GM23248 (cell line): ENCODE measurements around the gene HK1. TPM values are rescaled to one million over a fixed set of nuclear protein-coding genes. Genes with fewer than 3 reads are reported as not detected.

Source experiments
- DNase-seq: peaks from one replicate; pipeline ENCODE4 v3.0.0-alpha.2; 2015
- H2AFZ ChIP-seq: fragments of 200-600 bp; sonication (generic); 2 replicates; pipeline ENCODE4 v1.6.1; 2016; ENCODE audit warnings: antibody characterized with exemption
- H3F3A ChIP-seq: fragments of 200-600 bp; sonication (generic); 2 replicates; pipeline ENCODE4 v1.6.1; 2016; ENCODE audit warnings: mild to moderate bottlenecking, antibody characterized with exemption, mixed run types; ENCODE audit not compliant: insufficient read depth
- H3K27ac ChIP-seq: fragments of 200-600 bp; sonication (generic); 2 replicates; pipeline ENCODE4 v1.5.1; 2016; ENCODE audit warnings: mild to moderate bottlenecking
- H3K27me3 ChIP-seq: fragments of 200-600 bp; sonication (generic); replicated peaks from 2 replicates; pipeline ENCODE4 v1.6.1; 2016; ENCODE audit warnings: mild to moderate bottlenecking; ENCODE audit not compliant: insufficient read depth
- H3K36me3 ChIP-seq: fragments of 200-600 bp; sonication (generic); 2 replicates; pipeline ENCODE4 v1.6.1; 2016; ENCODE audit warnings: low read depth, mild to moderate bottlenecking
- H3K4me1 ChIP-seq: fragments of 200-600 bp; sonication (generic); 2 replicates; pipeline ENCODE4 v1.6.1; 2016; ENCODE audit warnings: mild to moderate bottlenecking; ENCODE audit not compliant: insufficient read depth
- H3K4me2 ChIP-seq: fragments of 200-600 bp; sonication (generic); one replicate; pipeline ENCODE4 v1.6.1; 2016; ENCODE audit warnings: mild to moderate bottlenecking; ENCODE audit not compliant: unreplicated experiment
- H3K4me3 ChIP-seq: fragments of 200-600 bp; sonication (generic); 2 replicates; pipeline ENCODE4 v1.5.1; 2016; ENCODE audit warnings: mild to moderate bottlenecking
- H3K79me2 ChIP-seq: fragments of 200-600 bp; sonication (generic); 2 replicates; pipeline ENCODE4 v1.6.1; 2016; ENCODE audit warnings: mild to moderate bottlenecking; ENCODE audit not compliant: insufficient read depth
- H3K9ac ChIP-seq: fragments of 200-600 bp; sonication (generic); 2 replicates; pipeline ENCODE4 v1.6.1; 2016; ENCODE audit warnings: mild to moderate bottlenecking
- H3K9me2 ChIP-seq: fragments of 200-600 bp; sonication (generic); 2 replicates; pipeline ENCODE4 v1.6.1; 2016; ENCODE audit warnings: mixed run types, mild to moderate bottlenecking, moderate library complexity; ENCODE audit not compliant: insufficient read depth
- H3K9me3 ChIP-seq: fragments of 200-600 bp; sonication (generic); one replicate; pipeline ENCODE4 v1.6.1; 2017; ENCODE audit warnings: low read depth
- H4K20me1 ChIP-seq: fragments of 200-600 bp; sonication (generic); 2 replicates; pipeline ENCODE4 v1.6.0; 2016; ENCODE audit not compliant: insufficient read depth
- EZH2 ChIP-seq: fragments of 200-600 bp; sonication (generic); IDR thresholded peaks from 2 replicates; pipeline ENCODE4 v1.6.1; 2018; ENCODE audit warnings: antibody characterized with exemption, mild to moderate bottlenecking; ENCODE audit not compliant: insufficient read depth, poor library complexity, severe bottlenecking
- EZH2phosphoT487 ChIP-seq: fragments of 200-600 bp; sonication (generic); IDR thresholded peaks from 2 replicates; pipeline ENCODE4 v1.6.1; 2018; ENCODE audit warnings: antibody characterized with exemption, moderate library complexity, mild to moderate bottlenecking, low read depth; ENCODE audit not compliant: insufficient read depth
- WGBS, 2 experiments: methylation state at CpG; one replicate each; pipeline ENCODE4 v1.1.6; 2015 to 2017; ENCODE audit warnings: low lambda C conversion rate in 2 of 2, low coverage in 1 of 2; ENCODE audit errors: missing lambda C conversion rate in 2 of 2; 5-methylcytosine and 5-hydroxymethylcytosine counted together
- in situ Hi-C: fragments of 300-500 bp; cut with MboI; formaldehyde crosslinking; loops from 2 replicates; pipeline ENCODE4 v1.15.0; 2020
- polyA plus RNA-seq: library from polyadenylated mRNA; unstranded; fragments of >200 nt; fragmentation: Nextera tagmentation; extraction: Ambion mirVana; gene quantifications from 2 replicates; pipeline ENCODE4 v1.2.1, GENCODE V29; 2016
- total RNA-seq: library from RNA; depleted of rRNA; stranded (reverse); fragments of >200 nt; shearing (Covaris generic); gene quantifications from 2 replicates; pipeline ENCODE4 v1.2.3, GENCODE V29; 2014

HK1 gene
- total and polyA plus RNA-seq, 2 experiments from 2014 or later: 96.6 to 134 TPM

DNA sequence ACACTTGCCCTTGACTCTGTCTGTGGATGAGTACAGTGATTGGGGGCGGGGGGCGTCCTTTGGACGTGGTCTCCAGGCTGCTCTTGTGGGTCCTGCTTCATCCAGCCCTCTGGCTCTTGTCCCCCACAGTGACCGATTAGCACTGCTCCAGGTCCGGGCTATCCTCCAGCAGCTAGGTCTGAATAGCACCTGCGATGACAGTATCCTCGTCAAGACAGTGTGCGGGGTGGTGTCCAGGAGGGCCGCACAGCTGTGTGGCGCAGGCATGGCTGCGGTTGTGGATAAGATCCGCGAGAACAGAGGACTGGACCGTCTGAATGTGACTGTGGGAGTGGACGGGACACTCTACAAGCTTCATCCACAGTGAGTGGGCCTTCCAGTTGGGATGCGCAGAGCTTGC is 120.2 kb downstream of the HK1 start:
- Histone ChIP-seq H3K27me3 (no peaks in the 10 kb centered on the region), H3K9me3 (no peaks in the 10 kb centered on the region), H3K4me2 (no peak overlapping the region), H2AFZ (no peak overlapping the region), H3K4me1 (peaks cover 13% of the 10 kb centered on the region), H3K27ac (no peak overlapping the region), H3F3A (peaks cover 18% of the 10 kb centered on the region), H3K79me2 (0 out of 2 replicates have a peak, but pooled peaks cover 10% of the 10 kb centered on the region), H3K4me3 (no peak overlapping the region), H3K9me2 (no peaks in the 10 kb centered on the region), H3K36me3 (peaks cover 27% of the 10 kb centered on the region; the same call in 1 of the 2 replicates), H4K20me1 (no peaks in the 10 kb centered on the region), H3K9ac (no peak overlapping the region)
- in situ Hi-C loops: no loop called here
- 95 to 96% methylated on average over 16 of the region's 16 CpGs for WGBS, 2 experiments
- DNase-seq: no peak
- no peak for TF ChIP-seq EZH2
- no peak for TF ChIP-seq EZH2phosphoT487

DNA sequence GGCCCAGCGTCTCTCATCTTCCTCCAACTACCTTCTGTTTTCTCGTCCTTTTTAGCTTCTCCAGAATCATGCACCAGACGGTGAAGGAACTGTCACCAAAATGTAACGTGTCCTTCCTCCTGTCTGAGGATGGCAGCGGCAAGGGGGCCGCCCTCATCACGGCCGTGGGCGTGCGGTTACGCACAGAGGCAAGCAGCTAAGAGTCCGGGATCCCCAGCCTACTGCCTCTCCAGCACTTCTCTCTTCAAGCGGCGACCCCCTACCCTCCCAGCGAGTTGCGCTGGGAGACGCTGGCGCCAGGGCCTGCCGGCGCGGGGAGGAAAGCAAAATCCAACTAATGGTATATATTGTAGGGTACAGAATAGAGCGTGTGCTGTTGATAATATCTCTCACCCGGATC is 122.6 kb downstream of the HK1 start:
- Histone ChIP-seq H3K4me2 (no peak overlapping the region), H3K27ac (no peak overlapping the region), H3F3A (peaks cover 29% of the 10 kb centered on the region), H3K4me1 (peaks cover 19% of the 10 kb centered on the region), H3K27me3 (no peaks in the 10 kb centered on the region), H3K9ac (no peak overlapping the region), H4K20me1 (no peaks in the 10 kb centered on the region), H3K9me3 (no peaks in the 10 kb centered on the region), H3K4me3 (no peak overlapping the region), H2AFZ (no peak overlapping the region), H3K9me2 (no peaks in the 10 kb centered on the region), H3K36me3 (peaks cover 23% of the 10 kb centered on the region; the same call in 1 of the 2 replicates), H3K79me2 (0 out of 2 replicates have a peak, but pooled peaks cover 5% of the 10 kb centered on the region)
- in situ Hi-C loops: loop anchor here (25.0 kb wide), 1 partner anchor 414 kb away; the partner anchor contains the start of gene KIFBP
- DNase-seq: no peak
- WGBS, 2 experiments: 94 to 97% methylated on average over 23 of the region's 23 CpGs
- no peak for TF ChIP-seq EZH2phosphoT487
- no peak for TF ChIP-seq EZH2

DNA sequence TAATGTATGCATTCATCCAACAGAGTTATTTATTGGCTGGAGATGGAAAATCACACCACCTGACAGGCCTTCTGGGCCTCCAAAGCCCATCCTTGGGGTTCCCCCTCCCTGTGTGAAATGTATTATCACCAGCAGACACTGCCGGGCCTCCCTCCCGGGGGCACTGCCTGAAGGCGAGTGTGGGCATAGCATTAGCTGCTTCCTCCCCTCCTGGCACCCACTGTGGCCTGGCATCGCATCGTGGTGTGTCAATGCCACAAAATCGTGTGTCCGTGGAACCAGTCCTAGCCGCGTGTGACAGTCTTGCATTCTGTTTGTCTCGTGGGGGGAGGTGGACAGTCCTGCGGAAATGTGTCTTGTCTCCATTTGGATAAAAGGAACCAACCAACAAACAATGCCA is 123.1 kb downstream of the HK1 start:
- no peak overlapping the region for H3K4me3 ChIP-seq
- WGBS, 2 experiments: 87 to 90% methylated on average over 11 of the region's 11 CpGs
- H3K36me3 ChIP-seq: peaks cover 20% of the 10 kb centered on the region; the same call in 1 of the 2 replicates
- H3K4me2 ChIP-seq: no peak overlapping the region
- no peaks in the 10 kb centered on the region for H3K27me3 ChIP-seq
- H3K9me2 ChIP-seq: no peaks in the 10 kb centered on the region
- H3K9ac ChIP-seq: no peak overlapping the region
- H3K79me2 ChIP-seq: no peaks in the 10 kb centered on the region
- no peak overlapping the region for H2AFZ ChIP-seq
- no peaks in the 10 kb centered on the region for H3K9me3 ChIP-seq
- TF ChIP-seq EZH2 (no peak), EZH2phosphoT487 (no peak)
- no peak for DNase-seq
- no peak overlapping the region for H3K27ac ChIP-seq
- in situ Hi-C loops: loop anchor here (25.0 kb wide), 1 partner anchor 414 kb away; the partner anchor contains the start of gene KIFBP
- H3K4me1 ChIP-seq: peaks cover 19% of the 10 kb centered on the region
- no peaks in the 10 kb centered on the region for H4K20me1 ChIP-seq
- peaks cover 29% of the 10 kb centered on the region for H3F3A ChIP-seq

DNA sequence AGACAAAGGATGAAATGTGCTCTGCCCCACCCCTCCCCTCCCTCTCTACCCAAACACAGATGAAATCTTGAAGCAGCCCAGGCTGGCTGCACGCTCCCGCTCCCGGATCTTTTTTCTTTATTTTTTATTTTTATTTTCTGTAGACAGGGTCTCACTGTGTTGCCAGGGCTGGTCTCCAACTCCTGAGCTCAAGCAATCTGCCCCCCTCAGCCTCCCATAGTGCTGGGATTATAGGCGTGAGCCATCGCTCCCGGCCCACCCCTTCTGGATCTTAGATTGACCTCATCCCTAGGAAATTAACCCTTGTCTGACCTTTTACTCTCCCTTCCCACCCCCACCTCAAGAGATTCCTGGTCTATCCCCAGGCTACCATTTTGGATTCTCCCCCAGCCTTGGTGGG is 124.1 kb downstream of the HK1 start:
- H3K9me3 ChIP-seq: no peaks in the 10 kb centered on the region
- peaks cover 13% of the 10 kb centered on the region; the same call in 1 of the 2 replicates for H3K36me3 ChIP-seq
- H4K20me1 ChIP-seq: no peaks in the 10 kb centered on the region
- H3K4me1 ChIP-seq: peaks cover 19% of the 10 kb centered on the region
- WGBS, 2 experiments: 69 to 74% methylated on average over 6 of the region's 6 CpGs
- H3K27ac ChIP-seq: no peak overlapping the region
- no peaks in the 10 kb centered on the region for H3K79me2 ChIP-seq
- no peak overlapping the region for H3K4me3 ChIP-seq
- H3F3A ChIP-seq: peaks cover 27% of the 10 kb centered on the region
- no peak for TF ChIP-seq EZH2phosphoT487
- no peak for TF ChIP-seq EZH2
- no peaks in the 10 kb centered on the region for H3K9me2 ChIP-seq
- H3K4me2 ChIP-seq: no peak overlapping the region
- H3K9ac ChIP-seq: no peak overlapping the region
- no peak for DNase-seq
- H3K27me3 ChIP-seq: no peaks in the 10 kb centered on the region
- H2AFZ ChIP-seq: no peak overlapping the region
- in situ Hi-C loops: loop anchor here (25.0 kb wide), 1 partner anchor 415 kb away; the partner anchor contains the start of gene KIFBP
